ENCODE data around the gene FBLN2. TPM values are rescaled to one million over a fixed set of nuclear protein-coding genes. Genes with fewer than 3 reads are reported as not detected.
"Not testable (repeated sequence)": the region's sequence is repeated elsewhere in the genome, so short reads cannot be mapped to it uniquely, and the experiment has no call there.

The FBLN2 gene
- total RNA-seq, 1 donor from 2014 or later, result 81.1 TPM

GRCh38 chr3:13559764-13560525, 11.0 kb downstream of the FBLN2 start:
- intact Hi-C loops (cut with DNase I), result loop anchor here (5.0 kb wide), 1 partner anchor 87 kb away; no protein-coding TSS in a partner anchor
- DNase-seq (ENCODE audit: missing footprints) (peak; percentile 41), ATAC-seq (peak; percentile 65)

- intact Hi-C loops (cut with DNase I), result loop anchor here (5.0 kb wide), 1 partner anchor 86 kb away; no protein-coding TSS in a partner anchor
- ATAC-seq, result no peak
- DNase-seq (ENCODE audit: missing footprints), result peak; percentile 41
Observed at GRCh38 chr3:13561376-13561775, 12.5 kb downstream of the FBLN2 start.

DNA sequence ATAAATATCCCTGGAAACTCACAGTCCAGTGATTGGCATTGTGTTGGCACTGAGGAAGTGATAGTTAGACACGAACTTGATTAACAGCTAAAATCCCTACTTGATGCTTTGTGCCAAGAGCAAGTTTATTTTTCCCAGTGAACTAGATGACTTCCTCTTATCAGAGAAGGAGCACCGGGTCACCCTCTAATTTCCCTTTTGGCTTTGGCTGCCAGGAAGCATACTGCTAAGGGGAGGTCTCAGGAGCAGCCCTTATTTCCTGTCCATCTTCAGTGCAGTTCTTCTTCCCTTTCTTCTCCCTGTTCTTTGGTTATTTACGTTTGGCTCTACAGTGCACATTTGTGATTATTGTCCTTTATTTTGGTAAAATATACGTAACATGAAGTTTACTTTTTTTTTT, 13.0 kb downstream of the FBLN2 start:
- DNase-seq (ENCODE audit: missing footprints) (no peak), ATAC-seq (no peak)
- intact Hi-C loops (cut with DNase I), result loop anchor here (5.0 kb wide), 1 partner anchor 85 kb away; no protein-coding TSS in a partner anchor

- intact Hi-C loops (cut with DNase I), result loop anchor here (5.0 kb wide), 1 partner anchor 85 kb away; no protein-coding TSS in a partner anchor
- ATAC-seq, result not testable (repeated sequence)
- DNase-seq (ENCODE audit: missing footprints), result peak; percentile 53
Observed at GRCh38 chr3:13562421-13562820, 13.5 kb downstream of the FBLN2 start.

DNA sequence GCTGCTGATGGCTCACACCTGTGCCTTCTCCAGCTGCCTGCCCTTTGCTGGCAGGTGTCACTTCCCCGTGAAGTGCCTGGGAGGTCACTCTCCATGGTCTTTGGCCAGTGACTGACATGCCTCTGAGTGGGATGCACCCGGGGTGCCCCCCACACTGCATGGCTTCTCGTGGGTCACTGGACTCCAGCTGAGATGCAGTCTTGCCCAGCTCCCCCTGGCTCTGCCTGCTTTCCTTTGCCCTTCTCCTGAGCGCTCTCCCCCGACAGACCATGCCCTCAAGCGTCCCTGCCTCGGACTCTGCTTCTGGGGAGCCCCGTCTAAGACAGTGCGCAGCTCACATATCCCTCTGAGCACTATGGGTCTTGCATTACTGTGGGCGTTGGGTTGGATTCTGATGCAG, 14.4 kb downstream of the FBLN2 start:
- ATAC-seq (no peak), DNase-seq (ENCODE audit: missing footprints) (peak; percentile 33)
- intact Hi-C loops (cut with DNase I), result loop anchor here (5.0 kb wide), 1 partner anchor 84 kb away; no protein-coding TSS in a partner anchor

DNA sequence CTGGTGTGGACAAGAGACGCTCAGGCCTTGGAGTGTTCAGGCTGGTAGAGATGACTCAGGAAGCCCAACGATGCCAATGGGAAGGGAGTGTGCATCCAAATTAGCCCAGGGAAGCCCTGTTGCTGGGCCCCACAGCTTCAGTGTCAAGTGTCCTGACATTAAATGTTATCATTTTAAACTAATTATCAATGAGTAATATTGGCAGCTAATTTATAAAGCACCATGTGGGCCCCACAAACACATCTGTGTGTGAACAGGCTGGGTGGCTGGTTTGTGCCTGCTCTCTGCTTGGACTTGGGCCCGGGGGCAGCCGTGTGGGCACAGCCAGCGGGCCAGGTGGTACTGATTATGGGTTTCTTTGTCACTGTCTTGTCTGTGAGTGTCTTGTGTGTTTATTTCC, 15.0 kb downstream of the FBLN2 start:
- no peak for ATAC-seq
- peak; percentile 57 for DNase-seq (ENCODE audit: missing footprints)
- intact Hi-C loops (cut with DNase I), result loop anchor here (5.0 kb wide), 1 partner anchor 83 kb away; no protein-coding TSS in a partner anchor

- peak; percentile 73 for ATAC-seq
- DNase-seq (ENCODE audit: missing footprints), result no peak
- intact Hi-C loops (cut with DNase I), result loop anchor here (5.0 kb wide), 2 partner anchors 48 to 82 kb away; no protein-coding TSS in a partner anchor
Observed at GRCh38 chr3:13564751-13565560, 16.0 kb downstream of the FBLN2 start.

DNA sequence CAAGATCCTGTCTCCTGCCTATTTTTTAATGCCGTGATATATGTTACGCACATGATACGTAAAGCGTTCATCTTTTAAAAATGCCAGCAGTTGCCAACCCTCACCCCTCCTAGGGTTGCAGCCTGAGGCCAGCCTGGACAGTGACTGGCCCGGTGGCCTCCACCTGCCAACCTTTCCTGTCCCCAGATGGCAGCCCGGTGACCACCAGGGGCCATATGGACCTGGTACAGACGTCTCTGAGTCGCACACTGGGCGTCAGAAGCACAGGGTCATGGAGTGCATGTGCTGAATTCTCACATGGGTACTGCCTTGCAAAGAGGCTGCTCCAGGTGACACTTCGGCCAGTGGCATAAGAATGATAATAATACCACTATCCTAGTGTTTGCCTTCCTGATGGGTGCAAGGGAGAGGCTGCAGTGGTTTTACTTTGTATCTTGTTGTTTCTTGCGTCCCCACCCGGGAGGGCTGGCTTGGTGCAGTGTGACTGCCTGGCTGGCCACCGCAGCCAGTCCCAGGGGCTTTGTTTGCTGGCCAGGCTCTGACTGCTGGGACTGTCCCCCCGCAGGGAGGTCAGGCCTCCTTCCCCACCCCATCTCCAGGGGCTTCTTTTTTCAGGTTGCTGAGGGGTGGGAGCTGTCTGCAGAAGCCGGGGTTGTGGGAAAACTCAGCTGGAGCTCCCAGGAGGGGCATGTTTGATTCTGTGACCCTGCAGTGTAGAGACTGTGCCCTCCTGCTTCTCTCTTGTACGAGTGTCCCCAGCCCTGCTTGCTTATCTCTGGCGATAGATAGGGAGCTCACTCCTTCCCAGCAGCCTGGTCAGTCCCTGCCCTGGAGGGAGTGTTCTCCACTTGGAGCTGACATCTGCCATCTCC, 16.9 kb downstream of the FBLN2 start:
- DNase-seq (ENCODE audit: missing footprints) (peak; percentile 45), ATAC-seq (peak; percentile 50)
- intact Hi-C loops (cut with DNase I), result loop anchor here (5.0 kb wide), 1 partner anchor 49 kb away; no protein-coding TSS in a partner anchor

DNA sequence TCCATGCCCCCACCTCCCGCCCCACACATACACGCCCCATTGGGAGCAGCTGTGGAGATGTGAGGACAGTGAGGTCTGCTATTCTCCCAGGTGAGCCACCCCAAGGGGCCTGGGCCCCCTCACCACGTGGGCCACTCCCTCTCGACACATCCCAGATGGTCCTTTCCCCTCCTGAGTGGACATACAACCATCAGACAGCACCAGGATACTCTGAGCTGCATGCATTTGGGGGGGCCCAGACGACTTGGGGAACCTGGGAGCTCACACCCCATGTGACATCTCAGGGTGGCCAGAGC, 17.5 kb downstream of the FBLN2 start:
- no peak for DNase-seq (ENCODE audit: missing footprints)
- intact Hi-C loops (cut with DNase I), result loop anchor here (5.0 kb wide), 1 partner anchor 49 kb away; no protein-coding TSS in a partner anchor
- no peak for ATAC-seq

DNA sequence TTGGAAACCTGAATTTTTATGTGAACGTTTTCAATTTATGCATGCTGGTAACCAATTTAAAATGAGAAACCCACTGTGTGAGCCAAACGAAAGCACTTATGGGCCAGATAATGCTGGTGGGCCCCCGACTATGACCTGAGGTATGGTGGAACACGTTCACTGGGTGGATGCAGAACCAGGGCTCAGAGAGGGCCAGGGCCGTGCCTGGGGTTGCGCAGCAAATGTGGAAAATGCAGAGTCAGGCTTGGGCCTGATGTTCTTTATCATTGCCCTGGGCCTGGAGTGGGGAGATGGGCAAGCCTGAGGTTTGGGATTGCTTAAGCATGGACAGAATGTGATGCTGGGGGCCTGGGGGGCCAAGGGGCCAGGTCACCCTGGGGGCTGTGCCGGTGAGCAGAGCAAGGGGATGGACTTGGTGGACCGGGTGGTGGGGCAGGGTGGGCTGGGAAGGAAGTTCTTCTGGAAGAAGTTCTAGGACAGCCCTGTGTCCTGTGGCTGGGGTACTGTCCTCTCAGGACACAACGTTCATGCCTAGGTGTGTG, 17.9 kb downstream of the FBLN2 start:
- DNase-seq (ENCODE audit: missing footprints) (peak; percentile 50), ATAC-seq (no peak)
- intact Hi-C loops (cut with DNase I), result loop anchor here (5.0 kb wide), 1 partner anchor 50 kb away; no protein-coding TSS in a partner anchor

- DNase-seq (ENCODE audit: missing footprints) (no peak), ATAC-seq (no peak)
- intact Hi-C loops (cut with DNase I), result loop anchor here (5.0 kb wide), 1 partner anchor 51 kb away; no protein-coding TSS in a partner anchor
Observed at GRCh38 chr3:13567684-13568514, 19.0 kb downstream of the FBLN2 start.

DNA sequence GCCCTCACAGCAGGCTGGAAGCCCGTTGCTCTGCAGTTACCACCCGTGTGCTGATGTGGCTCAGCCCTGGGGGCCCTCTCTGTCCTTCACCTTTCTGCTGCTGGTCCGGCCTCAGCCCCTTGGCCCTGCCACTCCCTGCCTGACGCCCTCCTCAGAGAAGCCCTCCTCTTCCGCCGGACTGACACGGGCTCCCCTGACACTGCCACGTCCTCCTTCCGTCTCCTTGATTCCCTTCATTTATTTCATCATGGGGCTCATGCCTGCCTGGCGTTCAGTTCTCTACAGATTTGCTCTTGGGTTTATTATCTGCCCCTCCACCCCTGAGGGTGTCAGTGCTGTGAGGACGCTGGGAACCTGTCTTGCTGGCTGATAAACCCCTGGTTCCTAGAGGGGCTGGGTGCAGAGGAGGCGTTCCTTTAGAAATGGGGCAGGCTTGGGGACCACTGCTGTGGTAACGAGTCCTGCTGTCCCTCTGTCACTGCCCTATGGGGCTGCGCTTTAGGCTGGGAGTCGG, 19.6 kb downstream of the FBLN2 start:
- intact Hi-C loops (cut with DNase I), result loop anchor here (5.0 kb wide), 1 partner anchor 51 kb away; no protein-coding TSS in a partner anchor
- ATAC-seq, result no peak
- no peak for DNase-seq (ENCODE audit: missing footprints)

GRCh38 chr3:13569201-13569600, 20.3 kb downstream of the FBLN2 start:
- intact Hi-C loops (cut with DNase I), result loop anchor here (5.0 kb wide), 1 partner anchor 52 kb away; no protein-coding TSS in a partner anchor
- no peak for ATAC-seq
- no peak for DNase-seq (ENCODE audit: missing footprints)

DNA sequence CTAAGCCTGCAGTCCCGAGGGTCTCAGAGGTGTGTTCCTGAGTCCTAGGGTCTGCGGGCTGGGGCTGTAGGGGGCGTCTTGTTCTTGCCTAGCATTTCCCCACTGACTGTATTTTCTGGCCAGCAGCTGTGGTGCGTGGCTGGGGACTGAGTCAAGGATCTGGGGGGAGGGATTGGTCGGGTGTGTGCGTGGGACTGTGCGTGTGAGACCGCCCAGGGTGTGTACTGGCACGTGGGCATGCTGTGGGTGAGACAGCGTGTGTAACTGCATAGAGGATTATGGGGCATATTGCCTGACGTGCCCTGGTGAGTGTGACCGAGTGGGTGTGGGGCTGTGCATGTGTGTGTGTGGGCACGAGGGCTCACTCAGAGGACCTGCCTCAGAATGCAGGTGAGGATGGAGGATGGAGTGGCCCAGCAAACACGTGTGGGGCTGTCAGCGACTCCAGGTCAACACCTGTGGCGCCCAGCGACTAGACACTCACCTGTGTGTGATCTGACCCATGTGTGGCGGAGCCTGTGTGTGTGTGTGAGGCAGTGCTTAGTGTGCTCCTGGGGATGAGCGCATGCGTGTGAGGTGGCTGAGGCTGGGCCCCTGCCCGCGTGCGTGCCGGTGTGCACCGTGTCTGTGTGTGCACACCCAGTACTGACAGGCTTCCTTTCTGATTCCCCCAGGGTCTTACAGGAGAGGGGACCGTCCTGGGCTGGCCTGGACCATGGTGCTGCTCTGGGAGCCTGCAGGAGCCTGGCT, 20.9 kb downstream of the FBLN2 start:
- intact Hi-C loops (cut with DNase I), result loop anchor here (5.0 kb wide), 1 partner anchor 53 kb away; no protein-coding TSS in a partner anchor
- no peak for ATAC-seq

DNA sequence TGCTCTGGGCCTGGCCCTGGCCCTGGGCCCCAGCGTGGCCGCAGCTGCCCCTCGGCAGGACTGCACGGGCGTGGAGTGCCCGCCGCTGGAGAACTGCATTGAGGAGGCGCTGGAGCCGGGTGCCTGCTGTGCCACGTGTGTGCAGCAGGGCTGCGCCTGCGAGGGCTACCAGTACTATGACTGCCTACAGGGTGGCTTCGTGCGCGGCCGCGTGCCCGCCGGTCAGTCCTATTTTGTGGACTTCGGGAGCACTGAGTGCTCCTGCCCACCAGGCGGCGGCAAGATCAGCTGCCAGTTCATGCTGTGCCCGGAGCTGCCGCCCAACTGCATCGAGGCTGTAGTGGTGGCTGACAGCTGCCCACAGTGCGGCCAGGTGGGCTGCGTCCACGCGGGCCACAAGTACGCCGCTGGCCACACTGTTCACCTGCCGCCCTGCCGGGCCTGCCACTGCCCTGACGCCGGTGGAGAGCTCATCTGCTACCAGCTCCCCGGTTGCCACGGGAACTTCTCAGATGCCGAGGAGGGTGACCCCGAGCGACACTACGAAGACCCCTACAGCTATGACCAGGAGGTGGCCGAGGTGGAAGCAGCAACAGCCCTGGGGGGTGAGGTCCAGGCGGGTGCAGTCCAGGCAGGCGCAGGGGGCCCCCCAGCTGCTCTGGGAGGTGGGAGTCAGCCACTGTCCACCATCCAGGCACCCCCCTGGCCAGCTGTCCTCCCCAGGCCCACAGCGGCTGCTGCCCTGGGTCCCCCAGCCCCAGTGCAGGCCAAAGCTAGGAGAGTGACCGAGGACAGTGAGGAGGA, 21.7 kb downstream of the FBLN2 start:
- intact Hi-C loops (cut with DNase I), result no loop called here
- ATAC-seq (no peak), DNase-seq (ENCODE audit: missing footprints) (no peak)

More for the DNA sequence above, 20.9 kb downstream of the FBLN2 start:
- DNase-seq (ENCODE audit: missing footprints), result no peak

- intact Hi-C loops (cut with DNase I), result no loop called here
- ATAC-seq (no peak), DNase-seq (ENCODE audit: missing footprints) (no peak)
Observed at GRCh38 chr3:13571264-13571663, 22.3 kb downstream of the FBLN2 start.

Data from Right ventricle myocardium inferior (tissue), 1 donor.